Activated CD8-positive, alpha-beta memory T cell treated with anti-CD3 and anti-CD28 coated beads for 36 hours (primary cell): ENCODE measurements around the gene STAP2. TPM values are rescaled to one million over a fixed set of nuclear protein-coding genes. Genes with fewer than 3 reads are reported as not detected.
"Not testable (repeated sequence)": the region's sequence is repeated elsewhere in the genome, so short reads cannot be mapped to it uniquely, and the experiment has no call there.

ENCODE experiments used
- CTCF ChIA-PET: fragments of 350-600 bp; sonication (Branson Sonifier 250); formaldehyde crosslinking; loops from one replicate; lab custom pipeline; 2021; ENCODE audit warnings: antibody characterized with exemption; lab: Charles Lee
- POLR2A ChIA-PET: fragments of 350-600 bp; sonication (Branson Sonifier 250); formaldehyde crosslinking; loops from one replicate; lab custom pipeline; 2021; ENCODE audit warnings: antibody characterized with exemption; lab: Charles Lee
- total RNA-seq, 2 experiments: library from RNA; stranded (reverse); gene quantifications; one replicate each; pipeline ENCODE4 v1.2.3, GENCODE V29; 2021

The STAP2 gene
- total RNA-seq, 2 experiments from 2014 or later: 6.2 to 7.5 TPM

DNA sequence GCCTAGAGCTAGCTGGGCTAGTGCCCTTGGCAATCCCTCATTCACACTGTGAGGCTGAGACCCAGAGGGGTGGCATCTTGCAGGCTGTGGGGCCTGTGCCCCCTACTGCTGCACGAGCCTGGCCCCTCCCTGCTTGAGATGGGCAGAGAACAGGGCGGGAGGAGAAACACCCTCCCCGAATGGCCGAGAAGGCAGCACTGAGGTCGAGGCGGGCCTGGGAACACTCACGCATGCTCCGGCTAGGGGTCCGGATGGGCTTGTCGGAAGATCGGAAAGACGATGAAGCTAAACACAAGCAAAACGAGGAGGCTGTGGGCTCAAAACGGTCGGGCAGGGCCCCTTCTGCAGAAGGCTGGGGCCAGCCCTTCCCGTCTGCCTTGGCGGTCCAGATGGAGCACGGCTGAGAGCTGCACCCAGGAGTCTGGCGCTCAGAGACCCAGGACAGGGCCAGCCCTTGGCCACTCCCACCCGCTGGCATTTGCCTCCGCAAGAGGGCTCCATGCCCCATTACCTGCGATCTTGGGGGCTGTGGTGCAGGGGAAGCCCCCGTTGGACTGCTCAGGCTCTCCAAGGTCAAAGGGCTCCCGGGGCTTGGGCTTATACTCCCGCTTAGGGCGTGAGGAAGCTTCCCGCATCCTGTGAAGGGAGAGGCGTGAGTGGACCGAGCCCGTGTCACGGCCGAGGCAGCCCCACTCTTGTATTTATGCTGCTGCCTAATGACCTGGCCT is 23.6 kb upstream of the STAP2 start:
- ChIA-PET POLR2A (no interaction called here), CTCF (interaction anchor here (1.1 to 6.4 kb wide), 4 partner anchors 9 to 95 kb away, joined by 3 to 29 read pairs (median 6); partner anchors contain the start of genes CHAF1A and SH3GL1)

- ChIA-PET POLR2A (no interaction called here), CTCF (interaction anchor here (1.1 to 6.4 kb wide), 3 partner anchors 8 to 94 kb away, joined by 3 to 29 read pairs (median 7); partner anchors contain the start of gene CHAF1A)
These were observed 22.8 kb upstream of the STAP2 start for GRCh38 chr19:4361152-4362046.

DNA sequence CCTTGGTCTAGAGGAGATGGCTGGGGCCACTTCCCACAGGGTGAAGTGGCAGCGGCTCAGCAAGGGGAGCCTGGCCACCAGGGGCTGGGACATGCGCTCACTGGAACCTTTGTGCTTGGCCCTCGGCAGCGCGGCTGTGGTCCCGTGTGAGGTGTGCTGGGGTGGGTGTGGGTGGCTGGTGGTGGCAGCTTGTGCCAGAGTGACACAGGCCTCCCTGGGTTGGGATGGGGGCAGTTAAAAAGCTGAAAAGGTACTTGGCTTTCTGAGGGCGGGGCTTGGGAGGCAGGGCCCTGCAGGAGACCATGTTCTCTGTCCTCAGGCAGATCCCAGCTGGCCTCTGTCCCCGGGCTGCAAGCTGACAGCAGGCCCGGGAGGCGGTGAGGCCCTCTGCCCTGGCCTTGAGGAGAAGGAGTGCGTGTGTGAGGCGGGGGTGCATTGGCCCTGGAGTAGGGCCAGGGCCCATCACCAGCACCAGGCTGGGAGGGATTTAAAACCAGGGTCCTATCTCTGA is 22.1 kb upstream of the STAP2 start:
- ChIA-PET POLR2A (no interaction called here), CTCF (interaction anchor here (1.9 to 6.4 kb wide), 2 partner anchors 8 to 40 kb away, joined by 4 to 29 read pairs; partner anchors contain the start of gene SH3GL1)

DNA sequence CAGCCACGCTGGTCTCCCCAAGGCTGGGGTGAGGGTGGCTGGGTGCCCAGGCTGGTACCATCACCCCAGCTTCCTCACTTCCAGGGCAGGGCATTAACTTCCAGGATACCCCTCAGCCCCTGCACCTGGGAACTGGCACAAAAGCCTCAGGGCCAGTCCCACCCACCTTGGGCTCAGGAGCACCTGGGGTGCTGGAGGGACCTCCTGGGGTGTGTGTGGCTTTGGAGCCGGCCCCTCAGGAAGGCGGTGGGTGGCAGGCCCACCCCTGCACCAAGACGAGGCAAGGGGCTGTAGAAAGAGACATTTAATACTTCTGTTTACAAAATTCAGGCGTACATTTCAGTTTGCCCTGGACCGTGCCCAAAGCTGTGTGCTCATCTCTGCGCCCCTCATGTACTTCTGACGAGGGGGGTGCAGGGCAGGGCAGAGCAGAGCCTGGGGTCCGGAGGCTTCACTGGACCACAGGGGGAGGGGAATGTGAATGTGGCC is 21.5 kb upstream of the STAP2 start:
- ChIA-PET POLR2A (no interaction called here), CTCF (interaction anchor here (1.9 kb wide), 1 partner anchor 41 kb away, joined by 4 read pairs; the partner anchor contains the start of gene SH3GL1)

DNA sequence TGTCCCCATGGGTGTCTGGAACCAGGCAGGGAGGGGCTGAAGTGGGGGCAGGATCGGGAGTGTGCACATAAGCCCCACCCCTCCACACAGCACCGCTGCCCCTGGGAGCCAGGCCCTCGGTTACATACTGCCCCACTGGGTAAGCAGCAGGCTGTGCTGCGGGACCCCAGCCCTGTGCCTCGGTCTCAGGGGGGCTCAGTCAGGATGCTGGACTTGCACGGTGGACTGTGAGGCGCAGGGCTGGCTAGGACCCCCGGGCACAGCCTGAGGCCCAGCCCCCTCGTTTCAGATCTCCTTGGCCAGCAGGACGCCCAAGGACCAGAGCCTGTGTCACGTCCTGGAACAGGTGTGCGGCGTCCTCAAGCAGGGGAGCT is 21.0 kb upstream of the STAP2 start:
- ChIA-PET POLR2A (no interaction called here), CTCF (interaction anchor here (1.9 kb wide), 1 partner anchor 41 kb away, joined by 4 read pairs; the partner anchor contains the start of gene SH3GL1)

- POLR2A ChIA-PET: interaction anchor here (0.5 kb wide), 1 partner anchor 40 kb away, joined by 5 read pairs; no protein-coding TSS in a partner anchor
- CTCF ChIA-PET: interaction anchor here (0.6 to 1.9 kb wide), 2 partner anchors 42 to 314 kb away, joined by 3 to 4 read pairs; partner anchors contain the start of gene SH3GL1
These were observed 20.3 kb upstream of the STAP2 start for GRCh38 chr19:4358709-4359626.

GRCh38 chr19:4357921-4358326 is 19.3 kb upstream of the STAP2 start:
- ChIA-PET POLR2A (no interaction called here), CTCF (no interaction called here)

- CTCF ChIA-PET: interaction anchor here (0.7 to 0.8 kb wide), 2 partner anchors 12 to 90 kb away, joined by 3 read pairs; no protein-coding TSS in a partner anchor
These were observed 18.6 kb upstream of the STAP2 start for GRCh38 chr19:4357095-4357797.

DNA sequence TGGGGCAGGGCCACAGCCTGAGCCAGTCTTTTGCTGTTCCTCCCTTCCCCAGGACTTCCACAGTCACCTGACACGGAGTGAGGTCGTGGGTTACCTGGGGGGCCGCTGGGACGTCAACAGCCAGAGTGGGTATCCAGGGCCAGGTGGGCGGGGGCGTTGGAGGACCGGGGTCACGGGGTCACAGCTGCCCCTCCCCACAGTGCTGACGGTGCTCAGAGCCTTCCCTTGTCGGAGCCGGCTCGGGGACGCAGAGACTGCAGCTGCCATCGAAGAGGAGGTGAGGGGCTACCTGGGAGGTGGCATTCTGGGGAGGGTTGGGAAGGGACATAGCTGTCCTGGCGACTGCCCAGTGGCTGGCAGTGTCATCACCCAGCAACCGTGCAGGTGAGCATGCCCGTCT is 16.3 kb upstream of the STAP2 start:
- CTCF ChIA-PET: no interaction called here
- POLR2A ChIA-PET: no interaction called here

More at GRCh38 chr19:4357095-4357797, 18.6 kb upstream of the STAP2 start:
- POLR2A ChIA-PET: no interaction called here

- ChIA-PET CTCF (interaction anchor here (2.8 to 3.4 kb wide), 2 partner anchors 10 to 87 kb away, joined by 29 to 47 read pairs; no protein-coding TSS in a partner anchor), POLR2A (no interaction called here)
These were observed 15.7 kb upstream of the STAP2 start for GRCh38 chr19:4354282-4354681.

- CTCF ChIA-PET: interaction anchor here (0.6 to 3.4 kb wide), 19 partner anchors 10 to 346 kb away, joined by 3 to 47 read pairs (median 4); partner anchors contain the start of genes MPND and STAP2
- POLR2A ChIA-PET: interaction anchor here (1.3 kb wide), 1 partner anchor 10 kb away, joined by 5 read pairs; the partner anchor contains the start of gene MPND
These were observed 14.1 kb upstream of the STAP2 start for GRCh38 chr19:4352701-4353121.

GRCh38 chr19:4350726-4351125 is 12.1 kb upstream of the STAP2 start:
- ChIA-PET CTCF (interaction anchor here (1.3 kb wide), 1 partner anchor 83 kb away, joined by 3 read pairs; no protein-coding TSS in a partner anchor), POLR2A (no interaction called here)

DNA sequence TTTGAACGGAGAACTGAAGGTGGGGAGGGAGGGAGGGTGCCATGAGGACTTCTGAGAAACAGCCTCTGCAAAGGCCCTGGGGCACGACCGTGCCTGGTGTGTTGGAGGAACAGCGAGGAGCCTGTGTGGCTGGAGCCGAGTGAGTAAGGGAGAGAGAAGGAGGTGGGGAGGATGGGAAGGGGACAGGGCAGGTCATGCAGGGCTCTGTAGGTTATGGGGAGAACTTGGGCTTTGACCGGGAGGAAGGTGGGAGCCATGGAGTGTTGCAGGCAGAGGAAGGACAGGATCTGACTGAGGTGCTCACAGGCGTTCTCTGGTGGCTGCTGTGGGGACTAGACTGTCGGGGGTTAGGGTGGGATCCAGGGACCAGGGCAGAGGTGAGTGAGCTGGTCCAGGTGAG is 11.5 kb upstream of the STAP2 start:
- POLR2A ChIA-PET: no interaction called here
- CTCF ChIA-PET: interaction anchor here (1.3 kb wide), 1 partner anchor 82 kb away, joined by 3 read pairs; no protein-coding TSS in a partner anchor

GRCh38 chr19:4349225-4349624 is 10.6 kb upstream of the STAP2 start:
- POLR2A ChIA-PET, CTCF ChIA-PET: not testable (repeated sequence)

GRCh38 chr19:4347521-4347920 is 8.9 kb upstream of the STAP2 start:
- ChIA-PET CTCF (interaction anchor here (0.9 to 1.1 kb wide), 2 partner anchors 68 to 79 kb away, joined by 3 read pairs; partner anchors contain the start of gene SHD), POLR2A (no interaction called here)

DNA sequence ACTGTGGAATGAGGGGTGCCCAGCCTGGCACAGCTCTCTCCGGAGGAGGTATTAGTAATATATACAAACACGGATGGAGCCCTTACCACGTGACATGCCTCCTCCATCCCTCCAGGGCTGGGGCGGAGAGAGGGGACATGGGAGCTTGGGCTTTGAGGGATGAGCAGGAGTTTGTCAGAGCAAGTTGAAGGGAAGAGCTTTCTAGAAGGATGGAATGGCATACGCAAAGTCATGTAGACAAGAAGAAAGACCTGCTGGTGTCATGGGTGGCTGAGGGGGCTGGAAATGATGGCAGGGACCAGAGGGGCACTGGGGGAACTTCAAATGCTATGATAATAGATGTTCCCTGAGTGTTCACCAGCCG is 7.4 kb upstream of the STAP2 start:
- ChIA-PET POLR2A (no interaction called here), CTCF (interaction anchor here (1.1 kb wide), 1 partner anchor 79 kb away, joined by 3 read pairs; no protein-coding TSS in a partner anchor)
